ENCODE results near the gene IGFBP3. TPM values are rescaled to one million over a fixed set of nuclear protein-coding genes. Genes with fewer than 3 reads are reported as not detected.

IGFBP3 gene
- total and polyA plus RNA-seq, 2 of the 13 experiments (the other 11 are each of a cell fraction or from before 2014, with no cell fraction given) = 57.5 TPM; not detected in 1

- H2AFZ ChIP-seq (ENCODE audit: low read length) = no peak overlapping the region
- no peaks in the 10 kb centered on the region for H3K9me3 ChIP-seq (ENCODE audit: low read length)
- H4K20me1 ChIP-seq (ENCODE audit: insufficient read depth, low read length) = no peaks in the 10 kb centered on the region
- no peaks in the 10 kb centered on the region for H3K36me3 ChIP-seq (replicated peaks in 1 of 2; ENCODE audit: control insufficient read depth in 1 of 2, insufficient read depth in 2 of 2, low read length in 2 of 2)
- no TSS peak for BruUV-seq (replicated peaks)
- no peak overlapping the region for H3K27ac ChIP-seq (ENCODE audit: extremely low read length, insufficient read depth, low read length)
- CTCF ChIA-PET (ENCODE audit: low intra/inter-chr PET ratio, low total read pairs) = no interaction called here
- no peak overlapping the region for H3K4me2 ChIP-seq (ENCODE audit: low read depth, low read length)
- ATAC-seq = no peak
- H3K79me2 ChIP-seq (ENCODE audit: insufficient read depth, low read length) = no peaks in the 10 kb centered on the region
- intact Hi-C loops (cut with micrococcal nuclease; ENCODE audit: unreplicated experiment) = no loop called here
- H3K4me3 ChIP-seq (replicated peaks in 1 of 3; ENCODE audit: insufficient read depth in 1 of 3, low read depth in 2 of 3, low read length in 3 of 3) = no peak overlapping the region
- POLR2A ChIA-PET = interaction anchor here (1.4 to 1.8 kb wide), 2 partner anchors 9 to 13 kb away, joined by 8 to 9 read pairs; partner anchors contain the start of gene IGFBP1
- 0% methylated on average over 1 of the region's 1 CpG for WGBS (ENCODE audit: low lambda C conversion rate)
- H3K4me1 ChIP-seq (ENCODE audit: insufficient read depth, low read length) = peaks cover 6% of the 10 kb centered on the region; the same call in 1 of the 2 replicates
- no peaks in the 10 kb centered on the region for H3K27me3 ChIP-seq (ENCODE audit: control insufficient read depth in 1 of 2, insufficient read depth in 2 of 2, low read length in 2 of 2)
- no peak for DNase-seq (ENCODE audit: low spot score)
- in situ Hi-C loops (cut with HindIII; ENCODE audit: extremely low pct_ligation_motif_present, low pct_unique_long_range_greater_than_20kb) = no loop called here
- no peak for FAIRE-seq
- H3K9ac ChIP-seq (ENCODE audit: insufficient read depth, low read depth, low read length) = no peak overlapping the region
- TF ChIP-seq CSRNP1 (CRISPR knock-in tag; IDR thresholded peaks at IDR 0.05) (no peak), ZSCAN9 (CRISPR knock-in tag; IDR thresholded peaks at IDR 0.05; ENCODE audit: borderline replicate concordance) (no peak), ZMYM2 (CRISPR knock-in tag; IDR thresholded peaks at IDR 0.05) (no peak), FOXP4 (CRISPR knock-in tag; IDR thresholded peaks at IDR 0.05) (no peak), MAFF (IDR thresholded peaks at IDR 0.05; ENCODE audit: low read depth, low read length) (no peak), ZNF740 (CRISPR knock-in tag; IDR thresholded peaks at IDR 0.05) (no peak), ZNF879 (CRISPR knock-in tag; IDR thresholded peaks at IDR 0.05) (no peak), RORA (CRISPR knock-in tag; IDR thresholded peaks at IDR 0.05) (no peak), TEAD3 (CRISPR knock-in tag; optimal IDR thresholded peaks at IDR 0.05; ENCODE audit: borderline replicate concordance) (no peak), ZNF234 (CRISPR knock-in tag; conservative IDR thresholded peaks at IDR 0.05) (no peak), HNF4G (IDR thresholded peaks at IDR 0.05; ENCODE audit: borderline replicate concordance, low read depth, low read length) (no peak), HNF4G (CRISPR knock-in tag; IDR thresholded peaks at IDR 0.05; ENCODE audit: borderline replicate concordance, low read depth) (no peak), ELF1 (CRISPR knock-in tag; IDR thresholded peaks at IDR 0.05) (no peak)
Measured at GRCh38 chr7:45901566-45901965, 19.5 kb downstream of the IGFBP3 start.

Data from HepG2 (cell line).